SK-N-SH (cell line): ENCODE data around the gene SLC7A8. TPM values are rescaled to one million over a fixed set of nuclear protein-coding genes. Genes with fewer than 3 reads are reported as not detected.

Experiments
- CTCF ChIA-PET: fragments of 300-600, 350-600 bp; formaldehyde crosslinking; extraction: SDS; loops from one replicate; lab custom pipeline; 2021; lab: Yijun Ruan, JAX
- POLR2A ChIA-PET: fragments of 350-600 bp; sonication (Branson Sonifier 250); formaldehyde crosslinking; extraction: SDS; loops from one replicate; lab custom pipeline; 2020; ENCODE audit warnings: antibody characterized with exemption, inconsistent platforms; lab: Yijun Ruan, JAX
- DNase-seq: peaks from one replicate; pipeline ENCODE4 v3.0.0; 2012
- H2AFZ ChIP-seq: fragments of 200-600 bp; sonication (generic); 2 replicates; pipeline ENCODE4 v1.8.1; 2016; ENCODE audit warnings: antibody characterized with exemption, mild to moderate bottlenecking, low read depth
- H3F3A ChIP-seq: fragments of 200-600 bp; sonication (generic); replicated peaks from 2 replicates; pipeline ENCODE3; 2016; ENCODE audit warnings: antibody characterized with exemption, mild to moderate bottlenecking; ENCODE audit not compliant: insufficient read depth
- H3K27ac ChIP-seq, 2 experiments: fragments of 200-500 bp in 1 of 2; fragments of 200-600 bp in 1 of 2; sonication (Bioruptor generic) in 1 of 2; sonication (generic), shearing (Covaris generic) in 1 of 2; 2 replicates each; pipeline versions ENCODE4 v1.5.1 to v1.6.1; 2014 to 2016; ENCODE audit warnings: low read depth in 2 of 2, inconsistent platforms in 1 of 2, low read length in 1 of 2, mild to moderate bottlenecking in 1 of 2, mixed read lengths in 1 of 2
- H3K27me3 ChIP-seq: fragments of 200-600 bp; sonication (generic), shearing (Covaris generic); 2 replicates; pipeline ENCODE4 v1.6.1; 2016; ENCODE audit warnings: mixed run types; ENCODE audit not compliant: insufficient read depth
- H3K36me3 ChIP-seq, 2 experiments: fragments of 200-500 bp in 1 of 2; fragments of 200-600 bp in 1 of 2; sonication (Bioruptor generic) in 1 of 2; sonication (generic) in 1 of 2; replicated peaks in 1 of 2; 2 replicates each; pipeline versions ENCODE3 to v1.5.1; 2014 to 2016; ENCODE audit warnings: low read length in 1 of 2, mild to moderate bottlenecking in 1 of 2; ENCODE audit not compliant: insufficient read depth in 2 of 2, control insufficient read depth in 1 of 2
- H3K4me1 ChIP-seq, 2 experiments: fragments of 200-500 bp in 1 of 2; fragments of 200-600 bp in 1 of 2; sonication (Bioruptor generic) in 1 of 2; sonication (generic), shearing (Covaris generic) in 1 of 2; 2 replicates each; pipeline versions ENCODE4 v1.5.1 to v1.6.1; 2014 to 2016; ENCODE audit warnings: low read depth in 1 of 2, low read length in 1 of 2, mixed run types in 1 of 2; ENCODE audit not compliant: insufficient read depth in 2 of 2, control insufficient read depth in 1 of 2
- H3K4me2 ChIP-seq: fragments of 200-600 bp; sonication (generic), shearing (Covaris generic); 2 replicates; pipeline ENCODE4 v1.6.1; 2017; ENCODE audit warnings: mixed run types
- H3K4me3 ChIP-seq, 2 experiments: fragments of 200-500 bp in 1 of 2; fragments of 200-600 bp in 1 of 2; sonication (Bioruptor generic) in 1 of 2; sonication (generic), shearing (Covaris generic) in 1 of 2; 2 replicates each; pipeline versions ENCODE4 v1.5.1 to v1.8.1; 2014 to 2016; ENCODE audit warnings: low read depth in 2 of 2, inconsistent platforms in 1 of 2, low read length in 1 of 2, mild to moderate bottlenecking in 1 of 2, mixed read lengths in 1 of 2, moderate library complexity in 1 of 2
- H3K79me2 ChIP-seq: fragments of 200-600 bp; sonication (generic); 2 replicates; pipeline ENCODE4 v1.8.1; 2017; ENCODE audit warnings: mild to moderate bottlenecking; ENCODE audit not compliant: insufficient read depth
- H3K9ac ChIP-seq: fragments of 200-600 bp; sonication (generic); 2 replicates; pipeline ENCODE4 v1.6.1; 2017; ENCODE audit warnings: mixed run types
- H3K9me2 ChIP-seq: fragments of 200-600 bp; sonication (generic); 2 replicates; pipeline ENCODE4 v1.6.1; 2017; ENCODE audit warnings: mixed run types
- H3K9me3 ChIP-seq: fragments of 200-600 bp; sonication (generic); 2 replicates; pipeline ENCODE4 v1.6.1; 2017; ENCODE audit warnings: mixed run types, mild to moderate bottlenecking, moderate library complexity
- H4K20me1 ChIP-seq: fragments of 200-600 bp; sonication (generic); 2 replicates; pipeline ENCODE4 v1.6.1; 2017; ENCODE audit warnings: mild to moderate bottlenecking, mixed run types; ENCODE audit not compliant: insufficient read depth
- CTCF ChIP-seq: fragments of 200-600 bp; sonication (generic); IDR thresholded peaks from 2 replicates; pipeline ENCODE4 v1.6.1; 2017; ENCODE audit warnings: antibody characterized with exemption, mild to moderate bottlenecking, moderate library complexity
- EP300 ChIP-seq, 2 experiments: IDR thresholded peaks; 2 replicates each; pipeline versions ENCODE4 v1.4.0 to v1.6.1; 2012; ENCODE audit warnings: borderline replicate concordance in 1 of 2, low read depth in 1 of 2, low read length in 1 of 2
- EZH2phosphoT487 ChIP-seq: fragments of 200-600 bp; sonication (generic); IDR thresholded peaks from 2 replicates; pipeline ENCODE4 v1.6.1; 2017; ENCODE audit warnings: low read depth, mixed run types, mild to moderate bottlenecking, antibody characterized with exemption, moderate library complexity, borderline replicate concordance
- FOXJ3 ChIP-seq: sonication (generic); formaldehyde crosslinking; IDR thresholded peaks from 2 replicates; pipeline ENCODE4 v1.5.1; 2020; ENCODE audit warnings: mild to moderate bottlenecking, missing genetic modification reagents
- FOXM1 ChIP-seq: IDR thresholded peaks from 2 replicates; pipeline ENCODE4 v1.4.0; 2012; ENCODE audit warnings: low read depth, mild to moderate bottlenecking
- MEF2A ChIP-seq: IDR thresholded peaks from 2 replicates; pipeline ENCODE4 v1.4.0; 2012; ENCODE audit warnings: low read depth, borderline replicate concordance
- MXI1 ChIP-seq: IDR thresholded peaks from 2 replicates; pipeline ENCODE4 v1.6.1; 2012; ENCODE audit warnings: mild to moderate bottlenecking, low read depth, low read length, improper control_type of control experiment
- NRF1 ChIP-seq: IDR thresholded peaks from 2 replicates; pipeline ENCODE4 v1.6.1; 2012; ENCODE audit warnings: low read depth, mild to moderate bottlenecking, low read length
- POLR2AphosphoS5 ChIP-seq: IDR thresholded peaks from 2 replicates; pipeline ENCODE4 v1.6.1; 2012; ENCODE audit warnings: low read depth, low read length
- RAD21 ChIP-seq: IDR thresholded peaks from 2 replicates; pipeline ENCODE4 v1.6.1; 2012; ENCODE audit warnings: mild to moderate bottlenecking, low read length
- RCOR1 ChIP-seq: fragments of 150-350 bp; IDR thresholded peaks from 2 replicates; pipeline ENCODE4 v1.6.1; 2017; ENCODE audit warnings: antibody characterized with exemption, low read length
- REST ChIP-seq: IDR thresholded peaks from 2 replicates; pipeline ENCODE4 v1.6.1; 2012; ENCODE audit warnings: mild to moderate bottlenecking, low read depth, low read length, moderate library complexity
- RFX5 ChIP-seq: IDR thresholded peaks from 2 replicates; pipeline ENCODE4 v1.6.1; 2012; ENCODE audit warnings: mild to moderate bottlenecking, improper control_type of control experiment, low read length
- SIN3A ChIP-seq: IDR thresholded peaks from 2 replicates; pipeline ENCODE4 v1.6.1; 2012; ENCODE audit warnings: low read depth, mild to moderate bottlenecking, low read length, moderate library complexity, borderline replicate concordance
- TAF1 ChIP-seq: IDR thresholded peaks from 2 replicates; pipeline ENCODE4 v1.6.1; 2012; ENCODE audit warnings: low read depth, mild to moderate bottlenecking, low read length, moderate library complexity, borderline replicate concordance
- TEAD4 ChIP-seq: IDR thresholded peaks from 2 replicates; pipeline ENCODE4 v1.4.0; 2012; ENCODE audit warnings: mild to moderate bottlenecking, borderline replicate concordance; ENCODE audit not compliant: insufficient read depth
- USF1 ChIP-seq: IDR thresholded peaks from 2 replicates; pipeline ENCODE4 v1.4.0; 2012; ENCODE audit warnings: low read depth, borderline replicate concordance
- YY1 ChIP-seq: IDR thresholded peaks from 2 replicates; pipeline ENCODE4 v1.4.0; 2012; ENCODE audit warnings: low read depth, mild to moderate bottlenecking
- WGBS: methylation state at CpG from one replicate; pipeline ENCODE4 v1.1.6; 2017; ENCODE audit warnings: low lambda C conversion rate; 5-methylcytosine and 5-hydroxymethylcytosine counted together
- polyA plus RNA-seq, 3 experiments: library from polyadenylated mRNA; depleted of rRNA; stranded (reverse); fragments of >200 nt; gene quantifications; 2 replicates each; pipeline ENCODE4 v1.2.3, GENCODE V29; 2012
- TF ChIP-seq, protein P1 (sequence below): IDR thresholded peaks from 2 replicates; pipeline ENCODE4; 2012

The SLC7A8 gene
- polyA plus RNA-seq, 1 of the 3 experiments (the other 2 are of a cell fraction) = 1.4 TPM

DNA sequence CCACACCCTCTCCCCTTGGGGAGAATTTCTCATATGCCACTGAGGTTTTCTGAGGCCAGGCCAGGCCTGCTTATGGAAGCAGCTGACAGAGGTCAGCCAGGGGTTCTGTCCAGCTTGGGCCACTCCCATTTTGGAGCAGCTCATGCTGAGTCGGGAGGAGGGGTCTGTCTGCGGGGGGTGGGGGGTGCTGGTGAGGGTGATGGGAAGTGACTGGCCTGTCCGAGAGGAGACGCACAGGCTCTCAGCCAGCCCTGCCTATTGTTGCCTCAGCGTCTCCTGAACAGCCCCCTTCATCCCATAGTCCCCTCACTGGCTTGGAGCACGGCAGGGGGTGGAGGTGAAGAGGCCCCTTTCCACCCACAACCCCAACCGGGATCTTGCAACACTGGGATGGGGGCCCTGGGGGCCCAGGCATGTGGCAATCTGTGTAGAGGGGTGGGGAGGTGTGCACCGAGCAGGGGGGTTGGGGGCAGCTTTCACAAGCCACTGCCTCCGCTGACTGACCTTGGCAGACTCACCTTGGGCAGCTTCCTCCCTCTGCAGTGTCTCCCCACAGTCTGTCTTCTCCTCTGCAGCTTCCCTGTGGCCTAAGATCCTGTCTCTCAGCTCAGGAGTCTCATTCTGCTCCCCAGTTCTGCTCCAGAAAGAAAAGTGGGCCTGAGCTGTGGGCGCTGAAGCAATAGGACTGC lies 69.9 kb downstream of the SLC7A8 start:
- peaks cover 0 to 14% of the 10 kb centered on the region in 2 experiments; a peak in 3 of 4 replicates for H3K4me1 ChIP-seq
- POLR2A ChIA-PET = interaction anchor here (1.7 kb wide), 1 partner anchor 19 kb away, joined by 6 read pairs; the partner anchor contains the start of genes ACIN1 and C14orf119
- H3K9me2 ChIP-seq = no peaks in the 10 kb centered on the region
- no peak overlapping the region for H3K4me3 ChIP-seq
- peaks cover 11% of the 10 kb centered on the region; the same call in 1 of the 2 replicates for H3K27me3 ChIP-seq
- no peaks in the 10 kb centered on the region for H3K36me3 ChIP-seq
- H3K9ac ChIP-seq = no peak overlapping the region
- no peaks in the 10 kb centered on the region for H3K9me3 ChIP-seq
- H4K20me1 ChIP-seq = no peaks in the 10 kb centered on the region
- WGBS = 73% methylated on average over 6 of the region's 10 CpGs
- no peaks in the 10 kb centered on the region for H3K79me2 ChIP-seq
- no peak overlapping the region for H3K27ac ChIP-seq
- DNase-seq = no peak
- TF ChIP-seq TEAD4 (no peak), REST (no peak), EZH2phosphoT487 (no peak), TAF1 (no peak), YY1 (no peak), RFX5 (no peak), NRF1 (no peak), MEF2A (no peak), FOXJ3 (CRISPR knock-in tag) (no peak), CTCF (no peak), RCOR1 (no peak), POLR2AphosphoS5 (no peak), SIN3A (no peak), RAD21 (no peak), MXI1 (no peak), USF1 (no peak), FOXM1 (no peak), EP300 (IDR thresholded peaks at IDR 0.05; ENCODE audit: borderline replicate concordance in 1 of 2, low read depth in 1 of 2, low read length in 1 of 2) (no peak)
- TF ChIP-seq, protein P1, sequence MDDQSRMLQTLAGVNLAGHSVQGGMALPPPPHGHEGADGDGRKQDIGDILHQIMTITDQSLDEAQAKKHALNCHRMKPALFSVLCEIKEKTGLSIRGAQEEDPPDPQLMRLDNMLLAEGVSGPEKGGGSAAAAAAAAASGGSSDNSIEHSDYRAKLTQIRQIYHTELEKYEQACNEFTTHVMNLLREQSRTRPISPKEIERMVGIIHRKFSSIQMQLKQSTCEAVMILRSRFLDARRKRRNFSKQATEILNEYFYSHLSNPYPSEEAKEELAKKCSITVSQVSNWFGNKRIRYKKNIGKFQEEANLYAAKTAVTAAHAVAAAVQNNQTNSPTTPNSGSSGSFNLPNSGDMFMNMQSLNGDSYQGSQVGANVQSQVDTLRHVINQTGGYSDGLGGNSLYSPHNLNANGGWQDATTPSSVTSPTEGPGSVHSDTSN = no peak
- no peak overlapping the region; the same call in 1 of the 2 replicates for H3K4me2 ChIP-seq
- peaks cover 3% of the 10 kb centered on the region for H3F3A ChIP-seq
- no peak overlapping the region for H2AFZ ChIP-seq
- CTCF ChIA-PET = interaction anchor here (1.0 to 19.7 kb wide), 4 partner anchors 13 to 70 kb away, joined by 3 to 495 read pairs (median 4); partner anchors contain the start of genes ACIN1, C14orf119 and SLC7A8
